HG03280 (cell line): Measurements from ENCODE around the gene ZNF518A.

Experiments used
- ATAC-seq: cut with Tn5 transposase; IDR thresholded peaks from one replicate; pipeline ENCODE4 v1.9.1; 2021; ENCODE audit warnings: mild to moderate bottlenecking, moderate library complexity; ENCODE audit not compliant: unreplicated experiment

The ZNF518A gene

DNA sequence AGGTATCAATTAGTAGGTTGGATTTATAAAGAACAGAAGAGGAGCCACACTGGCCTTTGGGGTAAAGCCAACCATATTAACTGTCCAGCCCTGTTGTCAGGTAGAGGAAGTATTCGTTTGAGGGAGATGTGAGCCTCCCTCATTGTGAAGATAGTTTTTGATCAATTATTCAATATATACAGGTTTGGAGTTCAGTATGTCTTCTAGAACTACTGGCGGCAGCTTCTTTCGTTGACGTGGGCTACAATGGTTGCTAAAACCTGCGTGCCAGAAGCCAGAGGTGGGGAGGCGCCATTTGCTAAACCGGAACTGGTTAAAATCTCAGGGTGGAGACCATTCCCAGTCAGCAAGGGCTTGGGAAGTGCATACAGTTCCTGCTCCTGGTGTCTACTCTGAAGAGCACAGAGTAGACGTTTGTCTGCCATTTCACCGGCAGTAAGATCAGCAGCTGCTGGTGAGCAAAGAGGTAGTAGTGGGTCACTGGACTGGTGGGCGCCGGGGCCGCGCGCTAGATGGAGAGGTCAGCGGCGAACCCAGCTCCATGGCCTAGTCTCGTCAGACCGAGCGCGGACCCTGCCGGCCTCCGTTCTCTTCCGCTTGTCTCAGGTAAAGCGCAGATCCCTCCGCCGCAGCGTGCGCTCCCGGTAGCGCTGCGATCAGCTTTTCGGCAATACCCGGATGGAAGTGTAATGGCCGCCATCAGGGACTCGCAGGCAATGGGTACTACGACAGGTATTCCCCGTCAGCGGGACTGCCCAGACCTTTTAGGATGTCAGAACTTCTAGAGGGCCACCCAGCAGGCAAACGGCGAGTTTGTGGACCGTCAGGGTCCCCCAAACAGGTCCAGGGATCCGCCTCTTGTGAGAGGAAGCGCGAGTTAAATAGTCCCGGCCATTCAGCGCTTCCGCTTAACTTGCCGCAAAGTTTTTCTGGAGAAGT lies at the start of gene ZNF518A:
Gene ZNF518A (plus strand): TSS at position 911 of the 939 bp plus-strand sequence. CDS start 26,026 bp downstream, outside the sequence.
- peak; percentile 68 for ATAC-seq

DNA sequence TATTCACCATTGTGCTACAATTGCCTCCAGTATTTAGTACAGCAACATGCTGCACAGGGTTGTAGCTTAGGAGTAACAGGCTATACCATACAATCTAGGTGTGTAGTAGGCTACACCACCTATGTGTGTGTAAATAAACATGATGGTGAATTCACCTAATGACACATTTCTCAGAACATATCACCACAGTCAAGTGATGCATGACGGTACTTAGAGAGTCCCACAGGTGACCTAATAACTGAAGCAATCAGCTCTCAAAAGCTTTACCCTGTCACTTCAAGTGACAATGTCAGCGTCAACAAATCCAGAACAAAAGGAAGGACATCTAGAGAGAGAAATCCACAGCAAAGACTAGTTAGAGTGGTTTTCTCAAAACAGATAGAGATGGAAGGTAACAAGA lies 47.9 kb upstream of the ZNF518A start:
- no peak for ATAC-seq

DNA sequence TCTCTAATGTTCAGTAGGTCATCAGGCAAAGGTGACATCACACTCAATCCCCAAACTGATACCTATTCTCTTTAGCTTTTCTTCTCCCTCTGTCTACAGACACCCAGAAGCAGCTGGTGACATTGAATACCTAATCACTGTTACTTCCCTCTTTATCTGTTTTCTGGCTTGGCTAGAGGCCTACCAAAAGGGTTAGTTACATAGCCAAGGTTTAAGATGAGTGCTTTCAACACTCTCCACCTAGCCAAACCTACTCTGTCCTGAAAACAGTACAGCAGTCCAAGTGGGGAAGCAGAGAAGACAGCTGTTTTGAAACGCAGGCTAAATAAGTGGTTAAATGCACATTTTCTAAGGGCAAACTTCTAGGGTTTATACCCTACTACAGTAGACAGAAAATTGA lies 47.3 kb upstream of the ZNF518A start:
- ATAC-seq, result no peak

DNA sequence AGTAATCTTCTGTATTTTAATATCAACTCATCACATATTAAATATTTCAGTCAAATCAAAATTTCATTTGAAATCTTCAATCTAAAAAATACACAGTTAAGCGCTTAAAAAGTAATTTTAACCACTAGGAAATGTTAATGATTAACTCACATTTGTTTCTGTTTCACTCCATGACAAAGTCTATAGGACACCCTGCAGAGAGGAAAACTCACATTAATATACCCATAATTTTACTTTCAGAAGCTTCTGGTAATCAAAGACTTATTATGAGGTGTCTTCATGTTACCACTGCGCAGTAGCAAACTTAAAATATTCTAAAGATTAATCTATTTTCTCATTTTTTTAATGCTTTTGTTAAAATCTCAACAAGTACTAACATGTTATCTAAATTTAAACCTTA lies 41.0 kb upstream of the ZNF518A start:
- ATAC-seq, result no peak

- peak; percentile 86 for ATAC-seq
Observed at GRCh38 chr10:96089670-96090462, 40.2 kb upstream of the ZNF518A start.

DNA sequence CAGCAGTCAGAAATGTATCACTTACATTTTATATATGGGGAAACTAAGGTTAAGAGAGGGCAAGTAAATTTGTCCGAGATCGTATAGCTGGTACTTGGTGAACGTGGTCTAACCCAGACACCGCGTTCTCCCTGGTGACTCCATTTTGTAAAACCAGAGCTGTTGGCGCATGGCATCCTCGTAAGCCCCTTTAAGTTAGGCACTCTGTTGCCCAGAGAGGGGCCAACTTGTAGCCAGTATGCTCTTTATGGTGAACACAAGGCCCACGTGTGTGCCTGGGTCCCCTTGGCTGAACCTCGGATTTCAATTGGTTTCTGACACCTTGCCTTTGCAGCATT lies 39.7 kb upstream of the ZNF518A start:
- ATAC-seq, result no peak

GRCh38 chr10:96092999-96093767 lies 36.9 kb upstream of the ZNF518A start:
- ATAC-seq, result no peak

GRCh38 chr10:96093948-96094347 lies 36.1 kb upstream of the ZNF518A start:
- ATAC-seq, result no peak

GRCh38 chr10:96096958-96097357 lies 33.1 kb upstream of the ZNF518A start:
- no peak for ATAC-seq

DNA sequence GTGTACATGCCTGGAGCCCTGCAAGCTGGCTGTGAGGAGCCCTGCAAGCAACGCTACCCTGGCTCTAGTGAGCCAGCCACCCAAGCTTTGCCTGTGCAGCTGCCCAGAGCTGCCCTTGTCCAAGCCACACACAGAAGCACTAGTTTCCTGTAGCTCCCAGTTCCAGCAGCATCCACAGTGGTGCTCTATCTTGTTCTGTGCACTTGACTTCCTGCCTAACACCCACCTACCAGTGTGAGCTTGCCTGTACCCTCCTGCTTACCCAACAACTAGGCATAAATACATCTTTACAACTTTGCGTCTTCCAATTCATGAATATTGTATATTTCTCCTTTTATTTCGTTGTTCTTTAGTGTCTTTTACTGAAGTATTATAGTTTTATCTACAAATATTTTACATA lies 32.2 kb upstream of the ZNF518A start:
- no peak for ATAC-seq

DNA sequence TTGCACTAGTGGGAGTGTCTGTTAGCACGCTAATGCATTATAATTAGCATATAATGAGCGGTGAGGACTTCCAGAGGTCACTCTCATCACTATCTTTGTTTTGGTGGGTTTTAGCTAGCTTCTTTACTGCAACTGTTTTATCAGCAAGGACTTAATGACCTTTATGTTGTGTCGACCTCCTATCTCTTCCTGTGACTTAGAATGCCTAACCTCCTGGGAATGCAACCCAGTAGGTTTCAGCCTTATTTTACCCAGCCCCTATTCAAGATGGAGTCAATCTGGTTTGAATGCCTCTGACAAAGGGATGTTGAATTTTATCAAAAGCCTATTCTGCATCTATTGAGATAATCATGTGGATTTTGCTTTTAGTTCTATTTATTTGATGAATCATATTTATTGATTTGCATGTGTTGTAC lies 22.5 kb upstream of the ZNF518A start:
- no peak for ATAC-seq

- no peak for ATAC-seq
Observed at GRCh38 chr10:96112531-96112930, 17.6 kb upstream of the ZNF518A start.

DNA sequence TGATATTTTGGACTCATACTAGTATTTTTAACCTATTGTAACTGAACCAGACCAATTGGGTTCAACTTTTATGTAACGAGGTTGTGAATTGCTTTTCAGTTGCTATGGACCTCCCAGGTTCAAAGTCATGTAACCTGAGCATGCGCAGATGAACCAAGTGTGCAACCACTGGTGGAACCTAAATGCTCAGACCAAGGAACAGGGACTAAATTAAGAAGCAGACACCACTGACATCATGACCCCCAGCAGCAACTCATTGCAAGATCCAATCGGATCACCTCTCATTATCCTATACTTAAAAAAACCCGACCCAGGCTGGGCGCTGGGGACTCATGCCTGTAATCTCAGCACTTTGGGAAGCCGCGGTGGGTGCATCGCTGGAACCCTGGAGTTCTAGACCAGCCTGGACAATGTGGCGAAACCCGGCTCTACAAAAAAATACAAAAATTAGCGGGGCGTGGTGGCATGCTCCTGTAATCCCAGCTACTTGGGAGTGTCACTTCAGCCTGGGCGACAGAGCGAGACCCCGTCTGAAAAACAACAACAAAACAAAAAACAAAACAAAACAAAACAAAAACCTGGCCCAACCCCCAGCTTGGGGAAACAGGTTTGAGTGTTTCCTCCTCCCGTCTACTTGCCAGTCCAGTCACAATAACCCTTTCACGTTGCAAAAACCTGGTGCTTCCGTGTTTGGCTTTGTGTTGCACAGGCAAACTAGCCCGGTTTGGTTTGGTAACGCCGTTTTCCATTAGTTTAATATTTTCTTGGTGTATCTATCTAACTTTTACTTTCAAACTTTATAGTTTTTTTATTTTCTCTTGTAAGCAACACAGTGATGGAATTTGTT lies 11.3 kb upstream of the ZNF518A start:
- ATAC-seq, result no peak

DNA sequence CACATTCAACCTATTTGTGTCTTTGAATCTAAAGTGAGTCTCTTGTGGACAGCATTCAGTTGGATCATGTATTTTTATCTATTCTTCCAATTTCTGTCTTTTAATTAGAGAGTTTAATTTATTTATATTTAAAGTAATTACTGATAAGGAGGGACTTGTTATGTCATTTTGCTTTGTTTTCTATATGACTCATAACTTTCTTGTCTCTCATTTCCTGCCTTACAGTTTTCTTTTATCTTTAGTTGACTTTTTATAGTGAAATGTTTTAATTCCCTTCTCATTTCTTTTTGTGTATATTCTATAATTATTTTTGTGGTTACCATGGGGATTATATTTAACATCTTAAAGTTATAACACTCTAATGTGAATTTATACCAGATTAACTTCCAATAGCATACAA lies 7.3 kb upstream of the ZNF518A start:
- ATAC-seq, result no peak

DNA sequence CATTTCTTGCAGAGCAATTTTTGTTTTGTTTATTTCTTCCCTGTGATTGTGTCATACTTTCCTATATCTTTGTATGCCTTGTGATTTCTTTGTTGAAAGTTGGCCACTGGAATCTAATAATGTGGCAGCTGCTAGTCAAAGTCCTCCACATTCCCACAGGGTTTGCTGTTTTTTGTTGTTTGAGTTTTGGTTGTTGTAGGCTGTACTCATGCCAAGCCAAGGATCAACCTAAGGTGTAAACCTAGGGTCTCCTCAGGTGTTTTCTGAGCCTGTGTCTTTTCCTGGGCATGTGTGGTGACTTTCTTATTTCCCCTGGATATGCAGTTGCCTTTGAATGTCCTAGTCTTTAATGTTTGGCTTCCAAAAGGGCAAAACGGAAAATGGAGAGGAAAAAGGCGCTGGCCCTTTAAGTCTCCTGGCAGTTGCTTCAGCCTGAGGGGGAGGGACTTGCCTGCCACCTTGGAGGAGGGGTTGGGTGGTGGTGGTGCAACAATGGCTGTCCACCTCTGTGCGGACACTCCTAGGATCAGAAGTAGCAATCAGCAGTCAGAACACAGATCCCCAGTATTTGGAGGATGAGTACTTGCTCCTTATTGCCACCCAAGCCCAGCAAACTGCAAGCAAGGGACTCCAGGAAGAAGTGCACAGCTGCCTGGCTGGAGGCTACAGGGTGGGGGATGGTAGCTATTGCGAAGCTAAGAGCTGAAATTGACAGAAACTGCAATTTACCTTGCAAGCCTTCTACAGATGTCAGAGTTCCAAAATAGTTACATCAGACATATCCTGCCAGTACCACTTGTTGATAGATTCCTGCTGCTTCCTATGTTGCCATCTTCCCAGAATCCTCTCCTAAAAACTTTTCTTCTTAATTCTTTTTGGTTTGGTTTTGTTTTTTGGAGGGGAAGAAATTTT lies 5.6 kb upstream of the ZNF518A start:
- peak; percentile 48 for ATAC-seq

- ATAC-seq, result no peak
Observed at GRCh38 chr10:96125142-96125515, 5.0 kb upstream of the ZNF518A start.

DNA sequence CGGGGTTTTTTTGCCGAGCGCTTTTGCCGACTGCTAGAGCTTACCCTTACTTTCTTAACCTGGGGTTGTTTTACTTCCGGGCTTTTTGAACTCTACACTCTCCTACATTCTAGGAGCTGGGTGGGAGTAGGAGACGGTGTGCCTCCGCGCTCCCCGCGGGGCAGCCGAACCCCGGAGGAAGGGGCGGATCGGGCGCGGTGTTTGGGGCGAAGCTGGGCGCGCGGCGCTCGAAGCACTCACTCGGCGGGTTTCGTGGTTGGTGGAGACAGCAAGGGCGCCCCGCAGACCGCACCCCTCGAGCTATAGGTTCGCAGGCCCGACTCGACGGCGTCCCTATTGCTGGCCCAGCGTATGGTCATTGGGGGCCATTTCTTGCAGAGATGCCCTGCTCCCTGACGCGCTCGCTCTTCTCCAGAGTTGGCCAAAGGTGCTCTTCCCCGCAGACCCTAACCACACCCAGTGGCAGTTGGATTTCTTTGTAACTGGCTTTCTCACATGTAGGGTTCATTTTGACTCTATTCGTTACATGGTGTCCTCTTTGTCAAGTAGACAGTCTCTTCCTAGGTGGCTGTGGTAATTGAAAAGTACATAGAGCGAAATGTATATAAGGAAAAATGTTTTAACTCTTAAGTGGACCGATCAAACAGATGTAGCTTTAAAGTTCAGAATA lies 364 bp downstream of the ZNF518A start:
- peak; percentile 70 for ATAC-seq

GRCh38 chr10:96131621-96132020 lies 1.5 kb downstream of the ZNF518A start:
- ATAC-seq, result no peak

- ATAC-seq, result no peak
Observed at GRCh38 chr10:96133135-96133534, 3.0 kb downstream of the ZNF518A start.
